Measurements from ENCODE around the gene RCL1. TPM values are rescaled to one million over a fixed set of nuclear protein-coding genes. Genes with fewer than 3 reads are reported as not detected.

The RCL1 gene
- polyA plus RNA-seq, 4 donors = 14.7 to 20.4 (median 18.7) TPM

Other genes starting within 250 kb of the RCL1 start
- gene PLPP6, start 130.7 kb upstream of the RCL1 start, polyA plus RNA-seq (ENCODE audit: insufficient read length in 4 of 4) = 10 to 100 TPM in 3 of 4 donors, 1 to 10 TPM in 1; 9.9 to 18.8 (median 16.9) TPM
- 1 to 10 TPM in 3 of 4 donors, under 1 TPM in 1; 0.60 to 6.1 (median 4.3) TPM for gene SPATA6L, start 126.5 kb upstream of the RCL1 start, polyA plus RNA-seq (ENCODE audit: insufficient read length in 4 of 4)
- 10 to 100 TPM; 16.2 to 23.6 (median 20.4) TPM for gene CDC37L1, start 113.4 kb upstream of the RCL1 start, polyA plus RNA-seq (ENCODE audit: insufficient read length in 4 of 4)
- 100 to 1,000 TPM in 3 of 4 donors, 10 to 100 TPM in 1; 76.7 to 120 (median 108) TPM for gene AK3, start 51.7 kb upstream of the RCL1 start, polyA plus RNA-seq (ENCODE audit: insufficient read length in 4 of 4)
- gene JAK2, start 192.3 kb downstream of the RCL1 start, polyA plus RNA-seq (ENCODE audit: insufficient read length in 4 of 4) = 10 to 100 TPM; 13.6 to 16.5 (median 15.9) TPM

All from left renal pelvis (tissue), 4 donors.